Loucy (cell line): ENCODE data around the gene RRN3.

ENCODE experiments used
- H2AFZ ChIP-seq: fragments of 200-600 bp; sonication (generic); 2 replicates; pipeline ENCODE4 v1.6.0; 2016; ENCODE audit warnings: antibody characterized with exemption, mild to moderate bottlenecking, low read length, moderate library complexity
- H3F3A ChIP-seq: fragments of 200-600 bp; 2 replicates; pipeline ENCODE4 v1.6.0; 2016; ENCODE audit warnings: antibody characterized with exemption, low read depth, mild to moderate bottlenecking
- H3K27me3 ChIP-seq: fragments of 200-600 bp; sonication (generic); 2 replicates; pipeline ENCODE4 v1.6.1; 2014; ENCODE audit warnings: low read length, mild to moderate bottlenecking; ENCODE audit not compliant: insufficient read depth, poor library complexity, severe bottlenecking
- H3K36me3 ChIP-seq: fragments of 200-600 bp; sonication (generic); 2 replicates; pipeline ENCODE4 v1.6.1; 2016; ENCODE audit warnings: low read length; ENCODE audit not compliant: insufficient read depth
- H3K4me1 ChIP-seq: fragments of 200-600 bp; sonication (generic); 2 replicates; pipeline ENCODE4 v1.5.1; 2014; ENCODE audit warnings: low read length, mild to moderate bottlenecking; ENCODE audit not compliant: insufficient read depth, poor library complexity, severe bottlenecking
- H3K4me2 ChIP-seq: fragments of 200-600 bp; sonication (generic); 2 replicates; pipeline ENCODE4 v1.6.0; 2014; ENCODE audit warnings: antibody characterized with exemption, low read length, low read depth, mild to moderate bottlenecking; ENCODE audit not compliant: poor library complexity, severe bottlenecking
- H3K4me3 ChIP-seq: fragments of 200-600 bp; sonication (generic); 2 replicates; pipeline ENCODE4 v1.5.1; 2014; ENCODE audit warnings: low read length, mild to moderate bottlenecking, mixed read lengths; ENCODE audit not compliant: poor library complexity, severe bottlenecking
- H3K79me2 ChIP-seq: fragments of 200-600 bp; sonication (generic); 2 replicates; pipeline ENCODE4 v1.6.1; 2014; ENCODE audit warnings: low read length; ENCODE audit not compliant: insufficient read depth
- H3K9ac ChIP-seq: fragments of 200-600 bp; sonication (generic); 2 replicates; pipeline ENCODE4 v1.6.0; 2014; ENCODE audit warnings: mild to moderate bottlenecking, low read depth, low read length, moderate library complexity; ENCODE audit not compliant: poor library complexity, severe bottlenecking
- H3K9me2 ChIP-seq: fragments of 200-600 bp; sonication (generic); replicated peaks from 2 replicates; pipeline ENCODE4 v1.6.1; 2016; ENCODE audit warnings: low read depth, low read length, mixed read lengths
- H3K9me3 ChIP-seq: fragments of 200-600 bp; sonication (generic); 2 replicates; pipeline ENCODE4 v1.6.1; 2014; ENCODE audit warnings: mild to moderate bottlenecking, antibody characterized with exemption, low read length, low read depth; ENCODE audit not compliant: insufficient read depth
- H4K20me1 ChIP-seq: fragments of 200-600 bp; sonication (generic); 2 replicates; pipeline ENCODE4 v1.6.0; 2014; ENCODE audit warnings: antibody characterized with exemption, low read length, mild to moderate bottlenecking; ENCODE audit not compliant: insufficient read depth, poor library complexity, severe bottlenecking
- EZH2phosphoT487 ChIP-seq: fragments of 200-600 bp; IDR thresholded peaks from 2 replicates; pipeline ENCODE4 v1.6.1; 2018; ENCODE audit warnings: antibody characterized with exemption, mild to moderate bottlenecking, moderate library complexity, borderline replicate concordance
- TF ChIP-seq, protein P1 (sequence below): fragments of 200-600 bp; sonication (generic); conservative IDR thresholded peaks from 2 replicates; pipeline ENCODE4 v1.5.1; 2014; ENCODE audit warnings: mild to moderate bottlenecking, antibody characterized with exemption, low read length

Gene RRN3

DNA sequence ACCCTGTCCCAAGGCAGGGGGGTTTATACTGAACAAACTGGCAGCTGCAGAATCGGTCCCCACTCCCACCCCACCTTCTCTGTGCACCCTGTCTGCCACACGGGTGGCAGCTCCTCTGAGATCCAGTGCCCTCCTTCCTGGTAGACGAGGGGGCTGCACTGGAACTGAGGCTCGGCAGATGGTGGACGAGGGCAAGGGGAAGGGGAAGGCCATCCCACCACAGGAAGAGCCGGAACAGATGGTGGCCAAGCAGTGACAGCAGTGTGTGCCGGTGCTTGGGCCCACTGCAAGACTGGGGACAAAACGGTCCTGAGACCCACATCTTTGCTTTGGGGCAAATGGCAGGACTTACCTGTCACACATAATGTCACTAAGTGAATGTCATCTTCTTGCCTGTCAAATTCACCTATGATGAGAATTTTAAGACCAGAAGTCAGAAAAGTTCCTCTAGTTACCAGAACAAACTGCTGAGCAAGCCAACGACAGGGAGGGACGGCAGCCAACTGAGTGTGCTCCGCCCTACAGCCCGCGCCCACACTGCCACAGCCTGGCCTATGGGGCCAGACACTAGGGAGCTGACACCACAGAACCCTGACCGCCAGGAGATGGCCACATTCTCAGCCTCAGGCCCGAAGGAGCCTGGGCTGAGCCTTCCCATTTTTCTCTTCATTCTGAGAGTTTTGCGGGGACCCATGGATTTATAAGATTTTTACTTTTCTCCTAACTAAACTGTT lies 52.6 kb downstream of the RRN3 start:
- Histone ChIP-seq H3K36me3 (peaks cover 20% of the 10 kb centered on the region; the same call in 1 of the 2 replicates), H2AFZ (no peak overlapping the region), H3K9me3 (no peaks in the 10 kb centered on the region), H3K9me2 (no peaks in the 10 kb centered on the region), H3K4me3 (no peak overlapping the region), H4K20me1 (no peaks in the 10 kb centered on the region), H3K27me3 (no peaks in the 10 kb centered on the region), H3F3A (no peaks in the 10 kb centered on the region), H3K4me1 (no peaks in the 10 kb centered on the region), H3K4me2 (no peak overlapping the region), H3K79me2 (no peaks in the 10 kb centered on the region), H3K9ac (no peak overlapping the region)
- no peak for TF ChIP-seq EZH2phosphoT487
- TF ChIP-seq, protein P1, sequence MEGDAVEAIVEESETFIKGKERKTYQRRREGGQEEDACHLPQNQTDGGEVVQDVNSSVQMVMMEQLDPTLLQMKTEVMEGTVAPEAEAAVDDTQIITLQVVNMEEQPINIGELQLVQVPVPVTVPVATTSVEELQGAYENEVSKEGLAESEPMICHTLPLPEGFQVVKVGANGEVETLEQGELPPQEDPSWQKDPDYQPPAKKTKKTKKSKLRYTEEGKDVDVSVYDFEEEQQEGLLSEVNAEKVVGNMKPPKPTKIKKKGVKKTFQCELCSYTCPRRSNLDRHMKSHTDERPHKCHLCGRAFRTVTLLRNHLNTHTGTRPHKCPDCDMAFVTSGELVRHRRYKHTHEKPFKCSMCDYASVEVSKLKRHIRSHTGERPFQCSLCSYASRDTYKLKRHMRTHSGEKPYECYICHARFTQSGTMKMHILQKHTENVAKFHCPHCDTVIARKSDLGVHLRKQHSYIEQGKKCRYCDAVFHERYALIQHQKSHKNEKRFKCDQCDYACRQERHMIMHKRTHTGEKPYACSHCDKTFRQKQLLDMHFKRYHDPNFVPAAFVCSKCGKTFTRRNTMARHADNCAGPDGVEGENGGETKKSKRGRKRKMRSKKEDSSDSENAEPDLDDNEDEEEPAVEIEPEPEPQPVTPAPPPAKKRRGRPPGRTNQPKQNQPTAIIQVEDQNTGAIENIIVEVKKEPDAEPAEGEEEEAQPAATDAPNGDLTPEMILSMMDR, result no peak

DNA sequence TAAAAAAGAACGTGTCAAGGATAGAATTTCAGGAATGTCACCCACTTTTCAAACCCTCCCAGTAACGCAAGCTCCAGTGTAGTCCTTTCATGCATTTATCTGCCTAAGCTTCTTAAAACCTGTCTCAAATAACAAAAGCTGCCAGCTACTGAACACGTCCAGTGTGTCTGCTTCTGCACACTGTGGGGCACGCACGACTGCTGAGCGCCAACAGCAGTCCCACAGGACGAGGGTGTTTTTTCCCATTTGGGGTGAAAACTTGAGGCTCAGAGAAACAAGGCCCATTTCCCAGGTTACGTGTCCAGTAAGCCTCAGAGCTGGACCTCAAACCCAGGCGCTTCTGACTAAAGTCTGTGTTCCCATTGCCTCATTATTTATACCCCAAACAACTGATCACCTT lies 55.4 kb downstream of the RRN3 start:
- Histone ChIP-seq H3K79me2 (no peaks in the 10 kb centered on the region), H3K4me3 (no peak overlapping the region), H3K4me2 (no peak overlapping the region), H3K36me3 (peaks cover 41% of the 10 kb centered on the region; the same call in 1 of the 2 replicates), H3F3A (no peaks in the 10 kb centered on the region), H3K27me3 (no peaks in the 10 kb centered on the region), H3K9ac (no peak overlapping the region), H2AFZ (no peak overlapping the region), H3K4me1 (no peaks in the 10 kb centered on the region), H3K9me3 (no peaks in the 10 kb centered on the region), H4K20me1 (no peaks in the 10 kb centered on the region), H3K9me2 (no peaks in the 10 kb centered on the region)
- no peak for TF ChIP-seq EZH2phosphoT487
- TF ChIP-seq, protein P1, result no peak

DNA sequence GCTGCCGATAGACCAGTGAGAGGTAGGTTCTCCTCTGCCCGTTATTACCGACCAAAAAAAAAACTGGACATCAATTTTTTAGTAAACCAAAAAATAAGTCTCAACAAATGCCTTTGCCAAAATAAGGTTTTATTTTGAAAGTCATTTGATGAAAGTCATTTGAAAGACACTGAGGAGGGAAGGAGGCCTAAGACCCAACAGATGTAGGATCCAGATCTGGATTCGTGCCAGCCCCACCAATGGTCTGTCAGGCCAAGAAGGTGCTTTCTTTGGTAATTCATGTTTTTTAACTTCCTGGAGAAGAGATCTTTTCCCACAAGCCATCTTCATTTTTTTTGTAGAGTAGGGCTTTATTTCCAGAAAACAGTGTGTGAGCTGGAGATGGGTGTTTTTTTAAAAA lies 56.3 kb downstream of the RRN3 start:
- H3F3A ChIP-seq, result no peaks in the 10 kb centered on the region
- H3K9me2 ChIP-seq, result no peaks in the 10 kb centered on the region
- H3K79me2 ChIP-seq, result no peaks in the 10 kb centered on the region
- H2AFZ ChIP-seq, result no peak overlapping the region
- TF ChIP-seq EZH2phosphoT487, result no peak
- TF ChIP-seq, protein P1, result no peak
- H3K27me3 ChIP-seq, result no peaks in the 10 kb centered on the region
- H4K20me1 ChIP-seq, result no peaks in the 10 kb centered on the region
- no peak overlapping the region for H3K4me3 ChIP-seq
- no peak overlapping the region for H3K9ac ChIP-seq
- no peaks in the 10 kb centered on the region for H3K9me3 ChIP-seq
- H3K36me3 ChIP-seq, result peaks cover 51% of the 10 kb centered on the region; the same call in 1 of the 2 replicates
- H3K4me1 ChIP-seq, result no peaks in the 10 kb centered on the region
- H3K4me2 ChIP-seq, result no peak overlapping the region
